ENCODE data around the gene KCNIP4.

- TF ChIP-seq CTCF (IDR thresholded peaks at IDR 0.05; ENCODE audit: poor library complexity) (no peak), EZH2 (IDR thresholded peaks at IDR 0.05; ENCODE audit: borderline replicate concordance) (no peak), EZH2phosphoT487 (IDR thresholded peaks at IDR 0.05; ENCODE audit: low read depth, severe bottlenecking, unreplicated experiment) (no peak)
Measured at GRCh38 chr4:21181716-21182115, 766.9 kb downstream of the KCNIP4 start.

Data from hepatocyte (in vitro differentiated cells).